IPS-18a (cell line): Measurements from ENCODE around the gene TEX11.
"Not testable (repeated sequence)": the region's sequence is repeated elsewhere in the genome, so short reads cannot be mapped to it uniquely, and the experiment has no call there.

Experiments used
- H3K27ac ChIP-seq: one replicate; pipeline ENCODE4 v1.5.1; 2013; ENCODE audit warnings: low read length
- H3K27me3 ChIP-seq: one replicate; pipeline ENCODE4 v1.6.1; 2013; ENCODE audit warnings: mild to moderate bottlenecking, low read length; ENCODE audit not compliant: control insufficient read depth, insufficient read depth
- H3K36me3 ChIP-seq: one replicate; pipeline ENCODE4 v1.6.1; 2013; ENCODE audit warnings: low read depth, low read length; ENCODE audit not compliant: control insufficient read depth
- H3K4me1 ChIP-seq: one replicate; pipeline ENCODE4 v1.6.1; 2013; ENCODE audit warnings: low read depth, low read length; ENCODE audit not compliant: control insufficient read depth
- H3K4me3 ChIP-seq: one replicate; pipeline ENCODE4 v1.5.1; 2013; ENCODE audit warnings: low read length
- H3K9ac ChIP-seq: one replicate; pipeline ENCODE4 v1.6.1; 2013; ENCODE audit warnings: mild to moderate bottlenecking, low read length, moderate library complexity
- H3K9me3 ChIP-seq: one replicate; pipeline ENCODE4 v1.6.1; 2013; ENCODE audit warnings: low read depth, low read length; ENCODE audit not compliant: control insufficient read depth

Gene TEX11

GRCh38 chrX:70515270-70515669, 393.2 kb downstream of the TEX11 start:
- H3K36me3 ChIP-seq, H3K9ac ChIP-seq, H3K27me3 ChIP-seq, H3K9me3 ChIP-seq, H3K4me1 ChIP-seq, H3K27ac ChIP-seq, H3K4me3 ChIP-seq: not testable (repeated sequence)

- Histone ChIP-seq H3K4me3 (no peak overlapping the region), H3K36me3 (peaks cover 3% of the 10 kb centered on the region), H3K4me1 (peaks cover 6% of the 10 kb centered on the region), H3K9me3 (peaks cover 6% of the 10 kb centered on the region), H3K9ac (no peak overlapping the region), H3K27me3 (no peaks in the 10 kb centered on the region), H3K27ac (no peak overlapping the region)
Measured at GRCh38 chrX:70509078-70509477, 399.4 kb downstream of the TEX11 start.

GRCh38 chrX:70508296-70508911, 400.1 kb downstream of the TEX11 start:
- Histone ChIP-seq H3K9me3 (no peaks in the 10 kb centered on the region), H3K4me1 (peaks cover 6% of the 10 kb centered on the region), H3K36me3 (peaks cover 9% of the 10 kb centered on the region), H3K9ac (no peak overlapping the region), H3K27me3 (no peaks in the 10 kb centered on the region), H3K27ac (no peak overlapping the region), H3K4me3 (no peak overlapping the region)

- Histone ChIP-seq H3K4me1 (peaks cover 6% of the 10 kb centered on the region), H3K9ac (no peak overlapping the region), H3K27me3 (no peaks in the 10 kb centered on the region), H3K36me3 (peaks cover 37% of the 10 kb centered on the region), H3K9me3 (peaks cover 4% of the 10 kb centered on the region), H3K4me3 (no peak overlapping the region), H3K27ac (no peak overlapping the region)
Measured at GRCh38 chrX:70505451-70505841, 403.1 kb downstream of the TEX11 start.

- no peaks in the 10 kb centered on the region for H3K27me3 ChIP-seq
- H3K27ac ChIP-seq = no peak overlapping the region
- no peak overlapping the region for H3K4me3 ChIP-seq
- no peak overlapping the region for H3K9ac ChIP-seq
- H3K4me1 ChIP-seq = peaks cover 6% of the 10 kb centered on the region
- H3K36me3 ChIP-seq = peaks cover 42% of the 10 kb centered on the region
- H3K9me3 ChIP-seq = peaks cover 4% of the 10 kb centered on the region
Measured at GRCh38 chrX:70504772-70505450, 403.6 kb downstream of the TEX11 start.

- H3K9ac ChIP-seq = no peak overlapping the region
- no peak overlapping the region for H3K27ac ChIP-seq
- no peaks in the 10 kb centered on the region for H3K27me3 ChIP-seq
- peaks cover 4% of the 10 kb centered on the region for H3K9me3 ChIP-seq
- no peaks in the 10 kb centered on the region for H3K4me1 ChIP-seq
- no peak overlapping the region for H3K4me3 ChIP-seq
- peaks cover 72% of the 10 kb centered on the region for H3K36me3 ChIP-seq
Measured at GRCh38 chrX:70500826-70501225, 407.7 kb downstream of the TEX11 start.

GRCh38 chrX:70498129-70498528, 410.4 kb downstream of the TEX11 start:
- Histone ChIP-seq H3K9me3 (peaks cover 3% of the 10 kb centered on the region), H3K4me3 (no peak overlapping the region), H3K27me3 (no peaks in the 10 kb centered on the region), H3K4me1 (no peaks in the 10 kb centered on the region), H3K9ac (no peak overlapping the region), H3K27ac (no peak overlapping the region), H3K36me3 (peaks cover 80% of the 10 kb centered on the region)

- H3K4me3 ChIP-seq = no peak overlapping the region
- no peaks in the 10 kb centered on the region for H3K4me1 ChIP-seq
- H3K27ac ChIP-seq = no peak overlapping the region
- H3K36me3 ChIP-seq = peaks cover 80% of the 10 kb centered on the region
- H3K9me3 ChIP-seq = peaks cover 5% of the 10 kb centered on the region
- no peaks in the 10 kb centered on the region for H3K27me3 ChIP-seq
- no peak overlapping the region for H3K9ac ChIP-seq
Measured at GRCh38 chrX:70497026-70497425, 411.5 kb downstream of the TEX11 start.

GRCh38 chrX:70496491-70496890, 412.0 kb downstream of the TEX11 start:
- Histone ChIP-seq H3K9ac (no peak overlapping the region), H3K36me3 (peaks cover 79% of the 10 kb centered on the region), H3K9me3 (peaks cover 5% of the 10 kb centered on the region)

GRCh38 chrX:70494441-70494840, 414.1 kb downstream of the TEX11 start:
- no peaks in the 10 kb centered on the region for H3K4me1 ChIP-seq
- no peak overlapping the region for H3K4me3 ChIP-seq
- no peak overlapping the region for H3K9ac ChIP-seq
- peaks cover 5% of the 10 kb centered on the region for H3K9me3 ChIP-seq
- no peaks in the 10 kb centered on the region for H3K27me3 ChIP-seq
- peaks cover 61% of the 10 kb centered on the region for H3K36me3 ChIP-seq
- H3K27ac ChIP-seq = no peak overlapping the region

More at GRCh38 chrX:70496491-70496890, 412.0 kb downstream of the TEX11 start:
- no peak overlapping the region for H3K4me3 ChIP-seq
- no peaks in the 10 kb centered on the region for H3K27me3 ChIP-seq
- H3K4me1 ChIP-seq = no peaks in the 10 kb centered on the region
- H3K27ac ChIP-seq = no peak overlapping the region

- H3K4me1 ChIP-seq = no peaks in the 10 kb centered on the region
- H3K27me3 ChIP-seq = no peaks in the 10 kb centered on the region
- H3K9ac ChIP-seq = no peak overlapping the region
- H3K36me3 ChIP-seq = peaks cover 33% of the 10 kb centered on the region
- H3K4me3 ChIP-seq = no peak overlapping the region
- no peak overlapping the region for H3K27ac ChIP-seq
- H3K9me3 ChIP-seq = peaks cover 5% of the 10 kb centered on the region
Measured at GRCh38 chrX:70488856-70489255, 419.7 kb downstream of the TEX11 start.

- no peak overlapping the region for H3K4me3 ChIP-seq
- peaks cover 2% of the 10 kb centered on the region for H3K4me1 ChIP-seq
- no peaks in the 10 kb centered on the region for H3K27me3 ChIP-seq
- H3K36me3 ChIP-seq = peaks cover 20% of the 10 kb centered on the region
- H3K9me3 ChIP-seq = no peaks in the 10 kb centered on the region
- H3K9ac ChIP-seq = no peak overlapping the region
- H3K27ac ChIP-seq = no peak overlapping the region
Measured at GRCh38 chrX:70485466-70485865, 423.0 kb downstream of the TEX11 start.
